GM19238 (cell line): ENCODE results near the gene MARCHF5.

Experiments used
- DNase-seq: peaks from one replicate; pipeline ENCODE4 v3.0.0; 2011; ENCODE audit warnings: low spot score; ENCODE audit not compliant: insufficient read length

Gene MARCHF5, protein sequence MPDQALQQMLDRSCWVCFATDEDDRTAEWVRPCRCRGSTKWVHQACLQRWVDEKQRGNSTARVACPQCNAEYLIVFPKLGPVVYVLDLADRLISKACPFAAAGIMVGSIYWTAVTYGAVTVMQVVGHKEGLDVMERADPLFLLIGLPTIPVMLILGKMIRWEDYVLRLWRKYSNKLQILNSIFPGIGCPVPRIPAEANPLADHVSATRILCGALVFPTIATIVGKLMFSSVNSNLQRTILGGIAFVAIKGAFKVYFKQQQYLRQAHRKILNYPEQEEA

DNA sequence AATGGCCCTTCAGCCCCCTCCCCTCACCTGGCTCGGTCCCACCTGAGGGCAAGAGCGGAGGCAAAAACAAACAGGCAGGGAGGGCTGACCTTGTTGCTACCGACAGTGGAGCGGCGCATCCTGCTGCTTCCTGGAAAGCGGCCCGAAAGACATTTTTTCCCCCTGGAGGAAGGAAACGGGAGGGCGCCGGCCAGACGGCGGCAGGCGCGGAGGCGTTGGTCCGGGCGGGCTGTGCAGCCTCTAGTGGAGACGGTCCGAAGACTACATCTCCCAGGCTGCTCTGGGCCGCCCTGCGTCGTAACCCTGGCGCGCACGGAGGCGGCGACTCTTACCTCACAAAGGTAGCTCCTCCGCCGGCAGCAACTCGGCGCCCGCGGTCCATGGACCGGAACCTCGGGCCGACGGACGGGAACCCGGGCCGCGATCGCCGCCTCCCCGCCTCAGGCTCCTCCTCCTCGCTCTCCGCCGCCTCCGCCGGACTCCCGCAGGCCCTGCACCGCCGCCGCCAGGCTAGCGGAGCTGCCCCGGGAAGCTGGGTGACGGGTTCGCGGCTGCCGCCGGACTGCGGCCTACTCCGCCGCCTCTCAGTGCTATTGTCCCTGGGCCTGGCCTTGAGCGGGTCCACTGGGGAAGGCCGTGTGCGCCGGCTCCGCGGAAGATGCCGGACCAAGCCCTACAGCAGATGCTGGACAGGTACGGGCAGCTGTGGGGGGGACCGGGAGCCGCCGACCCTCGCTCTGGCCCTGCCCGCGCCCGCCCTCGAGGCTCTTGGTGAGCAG, at the start of gene MARCHF5, which contains the start of gene CPEB3:
TSS of gene MARCHF5 (plus strand) at position 331 of the 779 bp plus-strand sequence. CDS start at position 659, 328 bp downstream.
TSS of gene CPEB3 (minus strand) at position 242 of the 779 bp plus-strand sequence. CDS start 50,728 bp downstream, outside the sequence.
- DNase-seq = peak; percentile 89

DNA sequence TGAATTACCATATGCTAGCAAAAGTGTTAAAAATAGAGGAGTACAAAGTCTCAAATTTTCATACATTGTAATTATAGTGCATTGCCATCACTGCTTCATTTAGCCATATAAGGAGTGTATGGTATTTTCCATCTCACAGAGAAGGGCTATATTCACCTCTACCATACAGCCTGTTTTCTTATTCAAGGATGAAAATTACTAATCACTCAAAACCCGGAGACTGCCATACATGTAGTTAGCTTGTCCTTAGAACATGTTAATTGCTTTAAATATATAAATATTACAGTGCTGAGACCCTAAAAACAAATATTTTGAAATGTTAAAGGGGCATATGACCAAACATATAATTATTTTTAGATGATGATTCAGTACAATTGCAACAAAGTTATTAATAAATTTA, 49.5 kb upstream of the MARCHF5 start:
- no peak for DNase-seq

DNA sequence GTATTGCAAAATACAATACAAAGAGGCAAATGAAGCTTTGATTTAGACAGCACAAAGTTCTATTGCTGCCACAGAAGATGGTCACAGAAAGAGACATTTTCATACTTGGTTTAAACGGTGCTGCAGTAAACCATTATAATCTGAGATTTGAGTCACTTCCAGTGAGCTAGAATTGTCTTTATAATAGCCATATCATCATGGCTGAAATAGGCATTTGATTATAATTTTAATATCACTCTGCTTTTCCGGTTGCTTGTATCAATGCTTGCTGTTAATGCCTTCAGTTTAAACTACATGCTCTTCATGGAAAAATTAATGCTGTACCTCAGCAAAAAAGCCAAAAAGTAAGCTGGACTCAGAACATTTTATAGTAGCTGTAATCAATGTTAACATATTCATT, 48.6 kb upstream of the MARCHF5 start:
- no peak for DNase-seq

DNA sequence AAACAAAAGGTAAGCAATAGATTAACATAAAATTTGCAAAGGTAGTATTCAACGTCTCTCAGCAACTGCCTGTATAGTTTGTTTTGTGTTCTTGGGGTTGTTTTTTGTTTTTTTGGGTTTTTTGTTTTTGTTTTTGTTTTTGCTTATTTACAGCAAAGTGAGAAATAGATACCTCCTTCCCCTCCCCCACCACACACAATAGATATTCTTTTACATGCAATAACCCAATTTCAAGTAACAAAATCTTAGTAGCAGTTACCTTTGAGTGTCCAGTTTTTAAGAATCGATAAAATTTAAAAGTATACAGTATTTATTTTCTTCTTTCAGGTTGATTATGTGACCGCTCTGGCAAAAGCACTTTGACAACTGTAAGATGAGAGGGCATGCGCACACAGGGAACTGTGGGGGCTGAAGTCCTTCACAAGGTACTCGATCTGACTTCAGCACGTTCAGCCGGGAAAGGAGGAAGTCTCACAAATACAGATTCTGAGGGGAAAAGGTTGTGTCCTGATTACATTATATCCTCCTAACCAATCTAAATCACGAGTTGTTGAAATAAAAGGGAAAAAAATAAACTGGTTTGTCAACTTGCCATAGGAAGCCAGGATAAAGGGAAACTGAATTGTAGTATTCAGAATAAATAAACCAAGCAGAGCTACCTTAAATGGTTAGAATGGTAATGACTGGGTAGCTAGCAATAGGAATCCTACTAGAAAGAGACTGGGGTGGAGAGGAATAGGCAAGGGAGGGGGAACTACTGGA, 47.9 kb upstream of the MARCHF5 start:
- DNase-seq = peak; percentile 20

DNA sequence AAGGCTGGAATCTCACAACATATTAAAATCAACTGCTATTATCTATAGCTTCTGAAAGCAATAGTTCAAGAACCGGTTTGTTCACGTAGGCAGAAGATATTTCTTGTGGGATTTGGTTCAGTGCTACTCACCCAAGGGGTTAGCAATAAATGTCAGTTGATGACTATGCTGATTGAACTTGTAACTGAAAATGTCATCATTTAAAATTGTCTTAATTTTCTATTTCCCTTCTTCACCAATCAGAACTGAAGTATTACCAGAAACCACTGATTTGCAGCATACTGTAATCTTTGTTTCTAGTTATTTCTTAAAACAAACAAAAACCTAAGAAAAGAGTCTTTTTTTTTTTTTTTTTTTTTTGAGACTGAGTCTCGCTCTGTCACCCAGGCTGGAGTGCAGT, 46.2 kb upstream of the MARCHF5 start:
- DNase-seq = no peak

DNA sequence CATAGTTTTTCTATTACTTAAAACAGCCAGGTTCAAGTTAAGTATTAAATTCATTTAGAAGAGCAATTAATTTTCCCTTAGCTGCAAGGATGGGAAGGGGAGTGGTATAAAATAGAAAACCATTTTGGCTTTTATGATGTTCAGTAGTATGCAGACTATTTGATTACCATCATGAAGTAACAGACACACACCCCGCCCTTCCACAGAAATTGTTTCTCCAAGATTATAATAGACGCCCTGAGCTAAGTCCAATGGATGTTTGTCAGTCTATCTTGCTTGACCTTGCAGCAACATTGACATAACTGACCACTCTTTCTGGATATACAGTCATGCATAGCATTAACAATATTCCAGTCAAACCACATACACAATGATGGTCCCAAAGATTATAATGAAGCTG, 42.4 kb upstream of the MARCHF5 start:
- no peak for DNase-seq

DNA sequence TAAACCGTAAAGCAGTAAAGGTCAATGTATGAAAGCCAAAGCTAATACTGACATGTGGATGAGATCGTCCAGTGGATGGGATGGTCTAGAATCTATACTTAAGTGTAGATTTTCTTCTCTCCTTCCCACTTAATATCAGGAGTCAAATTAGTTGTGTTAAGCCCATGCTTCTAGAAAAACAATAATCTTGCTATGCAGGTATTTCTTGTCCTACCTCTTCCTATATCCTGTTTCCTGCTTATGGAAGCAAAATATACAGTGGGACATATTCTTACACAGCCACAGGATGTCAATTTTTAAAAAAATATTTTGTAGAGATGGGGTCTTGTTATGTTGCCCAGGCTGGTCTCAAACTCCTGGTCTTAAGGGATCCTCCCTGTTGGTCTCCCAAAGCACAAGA, 27.6 kb upstream of the MARCHF5 start:
- no peak for DNase-seq

DNA sequence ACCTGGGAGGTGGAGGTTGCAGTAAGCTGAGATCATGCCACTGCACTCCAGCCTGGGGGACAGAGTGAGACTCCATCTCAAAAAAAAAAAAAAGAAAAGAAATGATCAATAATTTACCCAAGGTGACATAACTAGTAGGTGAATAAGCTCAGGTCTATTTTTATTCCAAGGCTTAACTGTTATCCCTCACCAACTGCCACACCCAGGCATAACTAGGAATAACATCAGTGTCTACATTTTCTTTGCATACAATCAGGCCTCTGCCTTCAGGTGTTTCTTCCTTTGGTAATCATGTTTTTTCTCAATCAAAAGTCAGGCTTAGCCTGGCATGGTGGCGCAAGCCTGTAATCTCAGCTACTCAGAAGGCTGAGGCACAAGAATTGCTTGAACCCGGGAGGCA, 26.7 kb upstream of the MARCHF5 start:
- no peak for DNase-seq

DNA sequence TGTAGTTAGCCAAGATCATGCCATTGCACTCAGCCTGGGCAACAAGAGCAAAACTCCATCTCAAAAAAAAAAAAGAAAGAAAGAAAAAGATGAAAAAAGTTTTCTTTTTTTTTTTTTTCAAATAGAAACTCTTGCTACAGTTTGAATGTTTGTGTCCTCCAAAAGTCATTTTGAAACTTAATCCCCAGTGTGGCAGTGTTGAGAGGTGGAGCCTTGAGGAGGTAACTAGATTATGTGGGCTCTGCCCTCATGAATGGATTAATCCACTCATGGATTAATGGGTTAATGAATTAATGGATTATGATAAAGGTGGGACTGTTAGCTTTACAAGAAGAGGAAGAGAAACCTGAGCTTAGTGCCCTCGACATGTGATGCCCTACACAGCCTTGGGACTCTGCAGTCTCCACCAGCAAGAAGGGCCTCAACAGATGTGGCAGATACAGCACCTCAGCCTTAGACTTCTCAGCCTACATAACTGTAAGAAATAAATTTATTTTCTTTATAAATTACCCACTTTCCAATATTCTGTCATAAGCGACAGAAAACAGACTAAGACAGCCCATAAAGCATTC, 25.2 kb upstream of the MARCHF5 start:
- DNase-seq = no peak

DNA sequence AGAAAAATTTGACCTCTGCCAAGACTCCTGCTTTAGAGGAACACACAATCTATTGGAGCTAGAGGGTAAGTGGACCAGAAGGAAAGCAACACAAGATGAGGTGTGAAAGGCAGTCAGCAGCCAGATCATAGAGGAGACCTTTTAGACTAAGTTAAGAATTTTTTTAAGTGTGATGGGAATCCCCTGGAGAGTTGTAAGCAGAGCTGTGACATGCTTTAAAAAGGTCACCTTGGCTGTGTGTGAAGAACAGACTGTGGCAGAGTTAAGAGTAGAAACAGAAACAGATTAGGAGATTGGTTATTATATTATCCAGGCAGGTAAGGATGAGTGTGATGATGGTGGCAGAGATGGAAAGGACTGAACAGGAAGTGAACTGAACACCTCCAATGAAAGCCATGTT, 23.6 kb upstream of the MARCHF5 start:
- DNase-seq = no peak

DNA sequence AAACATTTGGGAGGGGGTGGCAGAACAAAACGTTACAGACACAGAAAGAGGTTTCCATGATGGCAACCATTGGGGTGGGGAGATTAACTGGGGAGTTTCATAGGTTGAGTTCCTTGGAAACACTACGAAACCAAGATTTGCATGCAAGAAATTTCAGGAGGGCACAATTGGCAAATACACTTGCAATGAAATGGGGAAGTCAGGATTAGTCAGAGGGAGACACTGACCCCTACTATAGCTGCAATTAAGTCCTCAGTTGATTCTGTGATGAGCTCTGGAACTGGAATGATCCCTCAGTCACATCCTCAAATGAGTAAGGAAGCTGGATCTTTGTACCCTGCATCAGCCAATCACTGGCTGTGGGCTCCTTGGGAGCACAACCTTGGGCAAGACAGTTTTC, 22.2 kb upstream of the MARCHF5 start:
- no peak for DNase-seq

DNA sequence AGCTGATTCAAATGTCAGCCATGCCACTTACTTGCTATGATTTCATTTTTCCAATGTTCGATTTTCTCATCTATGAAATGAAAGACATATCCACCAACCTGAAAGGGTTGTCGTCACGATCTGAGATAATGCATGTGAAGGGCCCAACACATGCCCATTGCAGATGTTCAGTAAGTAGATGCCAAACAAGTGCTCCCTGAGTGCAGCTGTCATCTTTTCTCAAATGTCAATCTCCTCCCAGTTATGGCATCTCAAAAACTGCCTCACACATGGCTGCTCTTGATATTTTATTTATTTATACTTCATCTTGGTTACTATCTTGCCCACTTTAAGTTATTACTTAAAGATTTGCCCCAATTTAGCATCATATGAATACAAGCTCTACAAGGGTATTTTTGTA, 16.9 kb upstream of the MARCHF5 start:
- DNase-seq = no peak

DNA sequence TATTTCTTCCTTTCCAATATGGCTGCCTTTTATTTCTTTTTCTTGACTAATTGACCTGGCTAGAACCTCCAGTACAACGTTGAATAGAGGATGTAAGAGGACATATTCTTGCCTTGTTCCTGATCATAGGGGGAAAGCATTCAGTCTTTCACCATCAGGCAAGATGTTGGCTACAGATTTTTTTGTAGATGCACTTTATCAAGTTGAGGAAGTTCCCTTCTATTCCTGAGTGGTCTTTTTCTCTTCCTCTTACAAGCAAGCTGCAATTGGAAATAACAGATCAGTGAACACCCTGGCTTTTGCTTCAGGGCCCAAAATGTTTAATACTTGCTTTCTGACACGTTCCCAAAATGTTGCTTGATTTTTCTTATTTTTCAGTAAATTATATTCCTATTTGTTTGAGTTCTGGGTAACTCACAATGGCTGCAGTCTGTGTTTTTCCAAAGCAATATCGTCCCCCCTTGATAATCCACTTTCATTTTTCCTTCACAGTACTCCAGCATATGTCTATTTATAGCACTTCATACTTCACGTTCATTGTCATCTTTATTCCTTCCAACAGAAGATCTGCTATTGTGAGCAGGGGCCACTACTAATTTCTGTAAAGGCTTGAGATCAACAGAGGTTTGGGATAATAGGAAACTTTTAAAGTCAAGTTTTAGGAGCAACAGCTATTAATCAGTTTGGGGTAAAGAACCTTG, 11.8 kb upstream of the MARCHF5 start:
- no peak for DNase-seq

DNA sequence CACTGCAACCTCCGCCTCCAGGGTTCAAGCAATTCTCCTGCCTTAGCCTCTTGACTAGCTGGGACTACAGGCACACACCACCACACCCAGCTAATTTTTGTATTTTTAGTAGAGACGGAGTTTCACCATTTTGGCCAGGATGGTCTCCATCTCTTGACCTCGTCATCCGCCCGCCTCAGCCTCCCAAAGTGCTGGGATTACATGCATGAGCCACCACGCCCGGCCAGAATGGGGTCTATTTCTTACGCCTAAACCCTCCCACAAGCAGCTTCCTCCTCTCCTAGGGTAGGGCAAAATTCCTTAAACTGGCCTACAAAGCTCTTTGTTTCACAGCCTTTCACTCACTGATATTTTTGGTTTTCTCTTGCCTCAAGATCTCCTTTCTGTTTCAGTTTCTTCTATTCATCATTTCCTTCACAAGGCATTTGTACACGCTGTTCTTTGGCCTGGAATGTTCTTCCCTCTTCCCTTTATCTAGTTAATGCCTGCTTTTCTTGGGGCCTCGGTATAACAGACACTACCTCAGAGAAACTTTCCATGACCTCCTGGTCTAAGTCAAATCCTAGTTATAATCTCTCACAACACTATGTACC, 6.8 kb upstream of the MARCHF5 start:
- DNase-seq = no peak

DNA sequence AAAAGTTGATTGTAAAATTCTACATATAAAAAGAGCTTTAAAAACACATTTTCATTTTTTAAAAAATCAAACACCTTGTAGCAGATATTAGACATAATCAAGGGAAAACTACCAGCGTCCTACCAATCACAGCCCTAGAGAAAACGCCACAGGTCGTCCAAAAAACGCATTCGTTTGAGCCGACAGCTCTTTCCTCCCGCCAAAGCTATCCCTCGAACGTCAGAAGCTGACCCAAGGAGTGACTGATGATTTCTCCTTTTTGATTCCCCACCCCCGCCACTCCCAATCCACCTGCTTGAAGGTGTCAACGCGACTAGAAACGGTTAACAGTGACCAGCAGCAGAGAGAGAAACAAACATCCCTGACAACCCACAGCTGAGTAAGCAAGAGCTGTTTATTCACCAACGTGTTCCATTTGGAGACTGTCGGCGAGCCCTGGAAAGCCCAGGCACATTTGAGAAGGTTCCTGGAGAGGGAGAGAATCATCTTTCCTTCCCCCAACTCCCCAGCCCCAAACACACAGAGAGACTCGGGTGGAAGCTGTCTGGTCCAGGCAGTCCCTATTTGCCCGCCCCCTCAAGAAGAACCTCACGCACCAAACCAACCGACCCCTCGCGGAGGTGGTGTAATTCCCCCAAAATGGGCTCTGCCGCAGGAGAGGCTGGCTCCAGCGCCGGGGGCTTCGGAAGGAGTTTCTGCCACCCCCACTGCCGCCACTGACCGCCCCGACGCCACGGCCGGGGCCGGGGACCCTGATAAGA, 711 bp upstream of the MARCHF5 start:
- no peak for DNase-seq

DNA sequence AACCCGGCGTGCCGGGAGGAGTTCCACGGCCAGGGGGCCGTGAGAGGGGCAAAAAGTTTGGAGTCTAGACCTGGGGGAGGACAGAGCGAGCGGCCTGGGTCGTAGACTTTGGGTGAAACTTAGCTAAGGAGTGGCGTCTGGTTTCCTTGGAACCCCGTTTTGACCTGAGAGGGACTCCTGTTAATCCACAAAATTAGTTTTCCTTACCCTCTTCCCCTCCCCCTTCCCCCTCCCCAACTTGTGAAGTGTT, 574 bp downstream of the MARCHF5 start:
- DNase-seq = no peak

DNA sequence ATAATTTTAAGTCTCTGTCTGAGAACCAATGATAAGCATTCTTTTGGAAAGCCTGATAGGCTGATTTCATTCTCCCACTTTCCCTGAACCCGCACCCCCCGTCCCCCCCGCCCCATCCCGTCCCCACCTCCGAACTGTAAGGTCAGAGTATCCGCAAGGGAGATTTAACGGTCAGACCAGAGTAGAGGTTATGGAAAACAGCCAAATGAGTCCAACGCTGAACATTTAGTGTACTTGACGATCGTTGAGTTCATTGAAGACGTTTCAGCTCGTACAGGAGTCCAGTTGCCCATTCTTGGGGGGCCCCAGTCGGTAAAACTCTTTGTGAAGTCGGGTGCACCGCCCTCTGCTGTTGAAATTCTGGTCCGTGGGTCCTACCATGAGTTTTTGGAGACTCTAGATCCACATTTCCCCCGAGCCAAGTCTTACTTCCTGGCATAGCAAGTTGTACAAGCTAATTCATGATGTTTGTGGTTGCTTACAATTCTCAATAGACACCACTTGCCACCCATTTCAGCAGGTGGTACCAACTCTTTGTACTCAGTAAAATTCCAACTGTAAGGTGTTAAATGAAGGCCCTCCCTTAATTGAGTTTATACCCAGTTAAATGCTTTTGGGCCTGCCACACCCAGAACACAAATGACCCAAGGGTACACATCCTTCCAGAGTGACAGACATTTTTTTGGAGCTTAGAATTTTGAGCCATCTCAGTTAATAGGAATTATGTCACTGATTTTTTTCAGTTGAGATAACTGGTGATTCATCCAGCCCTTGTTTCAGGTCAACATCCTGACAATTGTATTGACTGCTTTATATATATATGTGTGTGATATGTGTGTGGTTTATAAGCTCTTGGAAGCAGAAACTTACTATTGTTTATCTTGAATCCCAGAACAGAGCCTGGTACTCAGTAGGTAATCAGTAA, 1.2 kb downstream of the MARCHF5 start:
- peak; percentile 39 for DNase-seq

DNA sequence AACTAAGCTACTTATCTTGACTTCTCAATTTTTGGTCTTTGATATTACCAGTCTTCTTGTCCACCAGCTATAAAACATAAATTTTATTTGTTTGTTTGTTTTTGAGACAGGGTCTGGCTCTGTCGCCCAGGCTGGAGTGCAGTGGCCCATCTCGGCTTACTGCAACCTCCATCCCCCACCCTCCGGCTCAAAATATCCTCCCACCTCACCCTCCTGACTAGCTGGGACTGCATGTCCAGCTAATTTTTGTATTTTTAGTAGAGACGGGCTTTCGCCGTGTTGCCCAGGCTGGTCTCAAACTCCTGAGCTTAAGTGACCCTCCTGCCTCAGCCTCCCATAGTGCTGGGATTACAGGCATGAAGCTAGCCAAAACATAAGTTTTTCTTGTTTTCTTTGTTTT, 7.5 kb downstream of the MARCHF5 start:
- no peak for DNase-seq

DNA sequence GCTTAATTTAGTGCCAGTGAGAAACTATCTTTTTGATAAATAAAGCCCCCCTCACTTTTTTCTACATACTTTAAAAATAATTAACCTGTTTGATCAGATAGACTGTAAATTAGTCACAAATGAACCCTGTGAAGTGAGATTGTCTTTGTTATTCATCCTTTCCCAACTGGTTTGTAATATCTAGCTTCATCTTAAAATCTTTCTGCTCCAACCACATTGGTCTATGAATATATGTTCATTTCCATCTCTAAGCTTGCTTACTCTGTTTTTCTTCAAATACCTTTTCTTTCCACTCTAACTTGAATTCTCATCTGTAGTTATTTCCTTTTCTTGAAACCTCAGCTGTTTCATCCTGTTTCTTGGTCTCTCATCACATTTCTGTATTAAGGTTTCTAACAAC, 12.1 kb downstream of the MARCHF5 start:
- no peak for DNase-seq
